ENCODE measurements around the gene DUSP21. TPM values are rescaled to one million over a fixed set of nuclear protein-coding genes. Genes with fewer than 3 reads are reported as not detected.

Gene DUSP21
- total and polyA plus RNA-seq, 2 of the 4 experiments (the other 2 are of a cell fraction), result not detected

- ChIA-PET POLR2A (ENCODE audit: unreplicated experiment) (no interaction called here), CTCF (no interaction called here)
- Histone ChIP-seq H3K36me3 (ENCODE audit: control insufficient read depth, insufficient read depth, low read length) (no peaks in the 10 kb centered on the region), H3K18ac (ENCODE audit: low read depth, low read length) (no peak overlapping the region), H3K4me2 (ENCODE audit: low read depth, low read length) (no peak overlapping the region), H3K9ac (ENCODE audit: low read depth, low read length) (no peak overlapping the region), H2BK120ac (ENCODE audit: low read depth, low read length) (no peak overlapping the region), H3K4me1 (ENCODE audit: control insufficient read depth, insufficient read depth, low read length) (no peaks in the 10 kb centered on the region), H3K4me3 (ENCODE audit: insufficient read depth, low read depth, low read length) (no peak overlapping the region), H3K14ac (replicated peaks; ENCODE audit: low read depth, low read length) (no peak overlapping the region), H2BK15ac (ENCODE audit: low read depth, low read length) (no peak overlapping the region), H2AFZ (replicated peaks; ENCODE audit: low read length, poor library complexity) (no peak overlapping the region), H2BK5ac (ENCODE audit: low read depth, low read length, poor library complexity, severe bottlenecking) (no peak overlapping the region), H3K79me1 (ENCODE audit: low read depth in 1 of 2, low read length in 2 of 2) (no peaks in the 10 kb centered on the region), H3K23ac (ENCODE audit: low read depth, low read length) (no peak overlapping the region), H3K4ac (ENCODE audit: low read depth, low read length) (no peak overlapping the region), H4K20me1 (ENCODE audit: insufficient read depth, low read length) (no peaks in the 10 kb centered on the region), H3K27me3 (ENCODE audit: control insufficient read depth, insufficient read depth, low read length) (no peaks in the 10 kb centered on the region), H4K8ac (ENCODE audit: low read depth in 2 of 2, low read length in 2 of 2) (no peak overlapping the region), H4K91ac (ENCODE audit: insufficient read depth, low read depth, low read length) (no peak overlapping the region), H3K9me1 (ENCODE audit: insufficient read depth, low read length) (no peaks in the 10 kb centered on the region), H2BK20ac (ENCODE audit: low read depth, low read length) (no peak overlapping the region), H4K5ac (ENCODE audit: low read depth, low read length) (no peak overlapping the region), H3K9me3 (ENCODE audit: control insufficient read depth, insufficient read depth, low read length) (no peaks in the 10 kb centered on the region), H3K27ac (ENCODE audit: insufficient read depth, low read length) (no peak overlapping the region), H2AK5ac (ENCODE audit: low read depth, low read length) (no peak overlapping the region), H2AK9ac (replicated peaks; ENCODE audit: low read depth, low read length, poor library complexity) (no peak overlapping the region), H3K56ac (ENCODE audit: extremely low read depth, insufficient read depth, low read length) (no peak overlapping the region)
- dilution Hi-C loops (cut with HindIII; ENCODE audit: low sequenced_read_pairs, unreplicated experiment) (no loop called here), intact Hi-C loops (cut with micrococcal nuclease) (no loop called here), in situ Hi-C loops (cut with MboI; ENCODE audit: low sequenced_read_pairs) (no loop called here)
- DNase-seq (no peak), ATAC-seq (ENCODE audit: low read depth) (no peak)
- TF ChIP-seq ELK1 (IDR thresholded peaks at IDR 0.05; ENCODE audit: borderline replicate concordance, low read depth, low read length) (no peak), SMC3 (IDR thresholded peaks at IDR 0.05; ENCODE audit: low read depth, low read length) (no peak), MAFK (IDR thresholded peaks at IDR 0.05; ENCODE audit: low read depth, low read length) (no peak), POLR2A (IDR thresholded peaks at IDR 0.05; ENCODE audit: low read depth, low read length) (no peak), USF2 (IDR thresholded peaks at IDR 0.05; ENCODE audit: low read depth, low read length) (no peak), RFX5 (IDR thresholded peaks at IDR 0.05; ENCODE audit: low read depth, low read length) (no peak), MAZ (IDR thresholded peaks at IDR 0.05; ENCODE audit: borderline replicate concordance, low read depth, low read length) (no peak)
- no CpG with 5 or more reads among the region's 2 CpGs for WGBS, 2 experiments (ENCODE audit: extremely low coverage in 2 of 2, insufficient read length in 1 of 2)
- BruUV-seq (replicated peaks), result no TSS peak
Observed at GRCh38 chrX:44802613-44803012, 41.2 kb upstream of the DUSP21 start.
